Measurements from ENCODE around the gene TIMP3. TPM values are rescaled to one million over a fixed set of nuclear protein-coding genes. Genes with fewer than 3 reads are reported as not detected.
A peak's percentile ranks its signal among the peaks of the same experiment; 100 is the strongest.
"Not testable (repeated sequence)": the region's sequence is repeated elsewhere in the genome, so short reads cannot be mapped to it uniquely, and the experiment has no call there.

Gene TIMP3
- 100 to 1,000 TPM in 11 of 12 donors, not detected in 1; 100 to 167 (median 124) TPM for polyA plus RNA-seq (ENCODE audit: insufficient read length in 12 of 12)
- long read RNA-seq, donor 1, full-length matches to known transcripts, result 35 of 35 reads
- long read RNA-seq, donor 1, partial matches to known transcripts, result 0 of 35 reads
- long read RNA-seq, donor 1, other reads (novel, unspliced or antisense), result 0 of 35 reads
- long read RNA-seq, donor 2, full-length matches to known transcripts, result 41 of 47 reads
- long read RNA-seq, donor 2, partial matches to known transcripts, result 6 of 47 reads
- long read RNA-seq, donor 2, other reads (novel, unspliced or antisense), result 0 of 47 reads
- long read RNA-seq, donor 3, full-length matches to known transcripts, result 24 of 24 reads
- long read RNA-seq, donor 3, partial matches to known transcripts, result 0 of 24 reads
- long read RNA-seq, donor 3, other reads (novel, unspliced or antisense), result 0 of 24 reads
- long read RNA-seq, donor 4, full-length matches to known transcripts, result 27 of 27 reads
- long read RNA-seq, donor 4, partial matches to known transcripts, result 0 of 27 reads
- long read RNA-seq, donor 4, other reads (novel, unspliced or antisense), result 0 of 27 reads
- long read RNA-seq, donor 5, full-length matches to known transcripts, result 53 of 64 reads
- long read RNA-seq, donor 5, partial matches to known transcripts, result 11 of 64 reads
- long read RNA-seq, donor 5, other reads (novel, unspliced or antisense), result 0 of 64 reads
- long read RNA-seq, donor 6, full-length matches to known transcripts, result 26 of 26 reads
- long read RNA-seq, donor 6, partial matches to known transcripts, result 0 of 26 reads
- long read RNA-seq, donor 6, other reads (novel, unspliced or antisense), result 0 of 26 reads
- long read RNA-seq, donor 7, full-length matches to known transcripts, result 21 of 21 reads
- long read RNA-seq, donor 7, partial matches to known transcripts, result 0 of 21 reads
- long read RNA-seq, donor 7, other reads (novel, unspliced or antisense), result 0 of 21 reads
- long read RNA-seq, donor 8, full-length matches to known transcripts, result 42 of 47 reads
- long read RNA-seq, donor 8, partial matches to known transcripts, result 5 of 47 reads
- long read RNA-seq, donor 8, other reads (novel, unspliced or antisense), result 0 of 47 reads
- long read RNA-seq, donor 9, full-length matches to known transcripts, result 28 of 28 reads
- long read RNA-seq, donor 9, partial matches to known transcripts, result 0 of 28 reads
- long read RNA-seq, donor 9, other reads (novel, unspliced or antisense), result 0 of 28 reads
- long read RNA-seq, donor 10, full-length matches to known transcripts, result 45 of 50 reads
- long read RNA-seq, donor 10, partial matches to known transcripts, result 0 of 50 reads
- long read RNA-seq, donor 10, other reads (novel, unspliced or antisense), result 5 of 50 reads
- long read RNA-seq, donor 11, full-length matches to known transcripts, result 52 of 52 reads
- long read RNA-seq, donor 11, partial matches to known transcripts, result 0 of 52 reads
- long read RNA-seq, donor 11, other reads (novel, unspliced or antisense), result 0 of 52 reads

GRCh38 chr22:32801537-32802236 lies at the start of gene TIMP3:
TSS of gene TIMP3 (plus strand) at chr22:32801705. CDS start at chr22:32802002, 297 bp downstream.
- peak; percentile 82 for DNase-seq

- DNase-seq, result no peak
These were observed 49.2 kb upstream of the TIMP3 start for GRCh38 chr22:32752326-32752725.

- DNase-seq, result no peak
These were observed 48.5 kb upstream of the TIMP3 start for GRCh38 chr22:32752816-32753520.

- no peak for DNase-seq
These were observed 47.9 kb upstream of the TIMP3 start for GRCh38 chr22:32753591-32753990.

GRCh38 chr22:32754413-32755041 lies 47.0 kb upstream of the TIMP3 start:
- DNase-seq, result no peak

GRCh38 chr22:32757086-32757762 lies 44.3 kb upstream of the TIMP3 start:
- not testable (repeated sequence) for DNase-seq

- no peak for DNase-seq
These were observed 42.6 kb upstream of the TIMP3 start for GRCh38 chr22:32758866-32759385.

GRCh38 chr22:32760396-32760795 lies 41.1 kb upstream of the TIMP3 start:
- DNase-seq, result no peak

- DNase-seq, result no peak
These were observed 40.7 kb upstream of the TIMP3 start for GRCh38 chr22:32760815-32761214.

GRCh38 chr22:32761251-32761903 lies 40.1 kb upstream of the TIMP3 start:
- DNase-seq, result no peak

- no peak for DNase-seq
These were observed 37.0 kb upstream of the TIMP3 start for GRCh38 chr22:32764330-32765131.

GRCh38 chr22:32765132-32765618 lies 36.3 kb upstream of the TIMP3 start:
- no peak for DNase-seq

- no peak for DNase-seq
These were observed 29.7 kb upstream of the TIMP3 start for GRCh38 chr22:32771756-32772155.

GRCh38 chr22:32775957-32776356 lies 25.5 kb upstream of the TIMP3 start:
- DNase-seq, result no peak

- no peak for DNase-seq
These were observed 25.1 kb upstream of the TIMP3 start for GRCh38 chr22:32776397-32776796.

- DNase-seq, result no peak
These were observed 24.7 kb upstream of the TIMP3 start for GRCh38 chr22:32776802-32777201.

GRCh38 chr22:32777987-32778386 lies 23.5 kb upstream of the TIMP3 start:
- no peak for DNase-seq

All from muscle of arm (tissue), 14 donors.